GM19463 (cell line): ENCODE measurements around the gene CENPV.
"Not testable (repeated sequence)": the region's sequence is repeated elsewhere in the genome, so short reads cannot be mapped to it uniquely, and the experiment has no call there.

Experiments used
- ATAC-seq: cut with Tn5 transposase; IDR thresholded peaks from one replicate; pipeline ENCODE4 v1.9.1; 2021; ENCODE audit warnings: mild to moderate bottlenecking, moderate library complexity; ENCODE audit not compliant: unreplicated experiment

The CENPV gene

GRCh38 chr17:16314859-16315258, 38.4 kb downstream of the CENPV start:
- ATAC-seq, result no peak

GRCh38 chr17:16314189-16314588, 39.1 kb downstream of the CENPV start:
- ATAC-seq, result no peak

- ATAC-seq, result no peak
Observed at GRCh38 chr17:16313139-16314090, 39.9 kb downstream of the CENPV start.

- not testable (repeated sequence) for ATAC-seq
Observed at GRCh38 chr17:16312061-16312460, 41.2 kb downstream of the CENPV start.

GRCh38 chr17:16306211-16306610, 47.1 kb downstream of the CENPV start:
- no peak for ATAC-seq

- no peak for ATAC-seq
Observed at GRCh38 chr17:16304830-16305229, 48.4 kb downstream of the CENPV start.

- ATAC-seq, result no peak
Observed at GRCh38 chr17:16302856-16303255, 50.4 kb downstream of the CENPV start.

- no peak for ATAC-seq
Observed at GRCh38 chr17:16301963-16302855, 51.1 kb downstream of the CENPV start.

- no peak for ATAC-seq
Observed at GRCh38 chr17:16300554-16300953, 52.7 kb downstream of the CENPV start.

GRCh38 chr17:16298140-16298662, 55.1 kb downstream of the CENPV start:
- ATAC-seq, result no peak

GRCh38 chr17:16297367-16298139, 55.7 kb downstream of the CENPV start:
- no peak for ATAC-seq

GRCh38 chr17:16296072-16296471, 57.2 kb downstream of the CENPV start:
- not testable (repeated sequence) for ATAC-seq

- ATAC-seq, result no peak
Observed at GRCh38 chr17:16294560-16294959, 58.7 kb downstream of the CENPV start.

GRCh38 chr17:16293931-16294330, 59.3 kb downstream of the CENPV start:
- ATAC-seq, result no peak
